Epithelial cell of esophagus (primary cell): Measurements from ENCODE around the gene POLR3G.

ENCODE experiments used
- DNase-seq: peaks from one replicate; pipeline ENCODE4 v3.0.0; 2010; ENCODE audit warnings: low read depth
- H3K4me3 ChIP-seq: 2 replicates; pipeline ENCODE4 v1.5.1; 2011; ENCODE audit warnings: mild to moderate bottlenecking, low read length, control low read depth
- TF ChIP-seq, protein P1 (sequence below): IDR thresholded peaks from 2 replicates; pipeline ENCODE4 v1.5.1; 2011; ENCODE audit warnings: low read depth, mild to moderate bottlenecking, low read length, control low read depth, inconsistent platforms; ENCODE audit not compliant: insufficient read depth; ENCODE audit errors: missing control alignments

POLR3G gene

DNA sequence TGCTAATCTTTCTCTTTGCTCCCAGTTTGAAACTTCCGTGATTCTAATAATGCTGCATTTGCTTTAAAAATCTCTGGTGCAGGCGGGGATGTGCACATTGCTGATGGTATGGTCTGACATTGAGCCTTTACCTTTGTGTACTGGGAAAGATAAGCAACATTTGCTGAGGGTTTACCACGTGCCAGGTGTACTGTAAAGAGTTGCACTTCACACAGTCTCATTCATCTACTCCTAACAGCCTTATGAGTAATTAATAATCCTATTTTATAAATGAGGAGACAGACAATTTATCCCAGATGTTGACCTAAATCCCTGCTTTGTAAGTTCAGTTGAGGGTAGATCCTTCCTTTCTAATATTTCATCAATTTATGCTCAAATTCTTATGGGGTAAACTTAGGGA, 83.2 kb downstream of the POLR3G start:
- TF ChIP-seq, protein P1, sequence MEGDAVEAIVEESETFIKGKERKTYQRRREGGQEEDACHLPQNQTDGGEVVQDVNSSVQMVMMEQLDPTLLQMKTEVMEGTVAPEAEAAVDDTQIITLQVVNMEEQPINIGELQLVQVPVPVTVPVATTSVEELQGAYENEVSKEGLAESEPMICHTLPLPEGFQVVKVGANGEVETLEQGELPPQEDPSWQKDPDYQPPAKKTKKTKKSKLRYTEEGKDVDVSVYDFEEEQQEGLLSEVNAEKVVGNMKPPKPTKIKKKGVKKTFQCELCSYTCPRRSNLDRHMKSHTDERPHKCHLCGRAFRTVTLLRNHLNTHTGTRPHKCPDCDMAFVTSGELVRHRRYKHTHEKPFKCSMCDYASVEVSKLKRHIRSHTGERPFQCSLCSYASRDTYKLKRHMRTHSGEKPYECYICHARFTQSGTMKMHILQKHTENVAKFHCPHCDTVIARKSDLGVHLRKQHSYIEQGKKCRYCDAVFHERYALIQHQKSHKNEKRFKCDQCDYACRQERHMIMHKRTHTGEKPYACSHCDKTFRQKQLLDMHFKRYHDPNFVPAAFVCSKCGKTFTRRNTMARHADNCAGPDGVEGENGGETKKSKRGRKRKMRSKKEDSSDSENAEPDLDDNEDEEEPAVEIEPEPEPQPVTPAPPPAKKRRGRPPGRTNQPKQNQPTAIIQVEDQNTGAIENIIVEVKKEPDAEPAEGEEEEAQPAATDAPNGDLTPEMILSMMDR: no peak
- DNase-seq: no peak
- peak overlapping the region; percentile 32 for H3K4me3 ChIP-seq

DNA sequence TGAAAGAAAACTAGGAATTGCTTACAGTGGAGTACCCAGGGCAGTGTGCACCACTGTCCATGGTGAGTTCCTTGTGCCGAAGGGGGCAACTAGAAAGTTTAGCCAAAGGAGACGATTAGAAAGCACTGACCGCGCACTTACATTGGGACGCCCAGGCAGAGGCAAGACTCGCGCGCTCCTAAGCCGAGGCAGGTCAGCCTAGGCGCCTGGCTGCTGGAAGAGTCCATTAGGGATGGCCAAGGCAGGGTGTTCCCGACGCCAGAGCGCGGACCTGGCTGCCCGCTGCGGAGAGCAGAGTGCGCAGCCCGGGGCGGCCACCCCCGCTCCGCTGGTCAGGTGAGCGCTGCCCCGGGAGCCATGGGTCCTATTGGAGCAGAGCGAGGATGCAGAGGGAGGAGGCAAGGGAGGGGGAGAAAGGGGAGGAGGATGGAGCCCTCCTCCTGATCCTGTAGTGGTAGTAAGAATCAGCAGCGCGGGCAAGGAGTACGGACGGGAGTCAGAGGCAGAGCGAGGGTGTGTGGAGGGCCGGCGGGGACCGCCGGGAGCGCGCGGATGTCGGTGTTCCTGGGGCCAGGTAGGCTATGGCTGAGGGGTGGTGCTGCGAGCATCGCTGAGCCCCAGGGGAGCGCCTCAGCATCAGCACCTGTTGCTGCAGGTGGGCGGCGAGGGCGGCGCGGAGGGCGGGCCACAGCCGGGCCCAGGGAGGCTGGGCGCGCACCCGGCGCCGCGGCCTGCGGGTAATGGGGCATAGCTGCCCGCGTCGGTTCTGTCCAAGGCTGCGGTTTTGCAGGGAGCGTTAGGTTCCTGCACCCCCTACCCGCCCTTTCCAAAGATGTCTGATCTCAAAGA, 83.9 kb downstream of the POLR3G start, which contains the start of gene ADGRV1:
Gene ADGRV1 (plus strand): TSS at position 454 of the 849 bp plus-strand sequence. CDS start 99 bp downstream, at position 553.
- H3K4me3 ChIP-seq: peak within 1 kb of the TSS; percentile 32
- TF ChIP-seq, protein P1: no peak
- peak; percentile 84 for DNase-seq

DNA sequence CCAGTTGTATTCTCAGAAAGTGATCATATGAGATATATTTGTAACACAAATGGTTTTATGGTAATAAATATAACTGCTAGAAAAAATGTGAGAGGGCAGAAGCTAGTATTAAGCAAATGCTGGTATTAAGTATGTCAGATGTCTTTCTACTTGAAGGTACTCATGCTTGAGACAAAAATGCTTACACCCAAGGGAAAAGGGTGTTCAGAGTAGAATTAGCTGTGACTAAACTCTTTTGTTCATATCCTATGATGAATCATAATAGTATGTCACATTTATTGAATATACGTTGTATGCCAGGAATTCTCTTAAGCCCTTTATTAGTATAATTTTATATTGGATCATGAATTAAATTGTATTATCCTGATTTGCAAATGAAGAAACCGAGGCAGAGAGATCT, 86.1 kb downstream of the POLR3G start:
- DNase-seq: peak; percentile 54
- no peak overlapping the region for H3K4me3 ChIP-seq
- TF ChIP-seq, protein P1: no peak

DNA sequence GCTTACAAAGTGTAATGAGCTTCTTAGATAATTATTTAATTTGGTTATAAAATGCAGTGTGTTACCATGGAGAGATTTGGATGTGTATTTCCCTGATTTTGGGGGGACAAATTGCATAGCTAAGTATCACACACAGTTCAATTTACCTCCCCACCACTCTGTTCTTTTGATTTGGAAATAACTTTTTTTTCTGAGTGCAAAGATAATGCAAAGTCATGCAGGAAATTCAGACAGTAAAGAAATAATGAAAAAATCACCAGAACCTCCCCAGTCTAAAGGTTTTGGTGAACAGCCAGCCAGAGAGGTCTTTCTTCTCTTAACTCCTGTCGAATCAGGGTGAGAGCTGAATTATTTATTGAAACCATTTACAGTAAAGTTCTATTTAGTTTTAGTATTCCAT, 87.1 kb downstream of the POLR3G start:
- TF ChIP-seq, protein P1: no peak
- H3K4me3 ChIP-seq: no peak overlapping the region
- DNase-seq: no peak

DNA sequence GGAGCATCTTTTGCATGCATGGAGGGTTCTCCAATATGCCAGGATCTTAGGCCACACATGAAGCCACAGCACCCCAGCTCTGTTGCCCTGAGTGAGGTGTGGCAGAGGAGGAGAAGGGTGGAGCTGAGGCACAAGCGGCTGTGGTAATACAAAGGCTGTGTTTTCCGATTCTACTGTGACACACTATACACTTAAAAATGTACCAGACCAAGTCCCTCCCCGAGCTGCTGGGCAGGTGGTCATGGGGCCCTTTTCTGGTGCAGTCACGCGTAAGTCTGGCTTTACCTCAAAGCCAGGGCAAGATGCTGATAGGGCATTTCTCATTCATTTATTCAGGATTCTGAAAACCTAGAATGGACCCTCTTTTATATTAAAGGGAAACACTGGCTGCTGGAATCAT, 87.7 kb downstream of the POLR3G start:
- TF ChIP-seq, protein P1: no peak
- DNase-seq: no peak
- no peak overlapping the region for H3K4me3 ChIP-seq

DNA sequence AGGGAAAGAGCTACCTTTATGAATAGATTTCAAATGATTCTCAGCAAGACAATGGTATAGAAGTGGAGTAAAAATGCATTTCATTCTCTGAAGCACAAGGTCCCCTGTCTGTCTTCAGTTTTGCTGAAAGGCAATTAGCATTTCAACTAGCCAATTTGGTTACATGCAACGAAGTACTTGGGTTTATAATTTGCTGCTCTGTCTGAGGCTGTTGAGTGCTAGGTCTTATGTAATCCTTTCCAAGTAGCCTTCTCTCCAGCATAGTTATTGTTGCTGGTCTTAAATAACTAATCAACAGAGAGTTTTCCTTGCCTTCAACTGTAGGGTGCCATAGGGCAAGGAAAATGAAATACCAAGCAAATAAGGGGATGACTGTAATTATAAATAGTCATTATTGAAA, 88.4 kb downstream of the POLR3G start:
- DNase-seq: no peak
- no peak overlapping the region for H3K4me3 ChIP-seq
- TF ChIP-seq, protein P1: no peak
